GM18507 (cell line): Measurements from ENCODE around the gene PAPOLB.
"Not testable (repeated sequence)": the region's sequence is repeated elsewhere in the genome, so short reads cannot be mapped to it uniquely, and the experiment has no call there.

ENCODE experiments used
- DNase-seq: peaks from one replicate; pipeline ENCODE4 v3.0.0; 2011; ENCODE audit warnings: low read depth; ENCODE audit not compliant: insufficient read length; ENCODE audit errors: extremely low spot score
- FAIRE-seq: peaks from 2 replicates; lab custom pipeline; 2011; peaks lifted over from hg19 to GRCh38; lab: Jason Lieb, UNC

PAPOLB gene

DNA sequence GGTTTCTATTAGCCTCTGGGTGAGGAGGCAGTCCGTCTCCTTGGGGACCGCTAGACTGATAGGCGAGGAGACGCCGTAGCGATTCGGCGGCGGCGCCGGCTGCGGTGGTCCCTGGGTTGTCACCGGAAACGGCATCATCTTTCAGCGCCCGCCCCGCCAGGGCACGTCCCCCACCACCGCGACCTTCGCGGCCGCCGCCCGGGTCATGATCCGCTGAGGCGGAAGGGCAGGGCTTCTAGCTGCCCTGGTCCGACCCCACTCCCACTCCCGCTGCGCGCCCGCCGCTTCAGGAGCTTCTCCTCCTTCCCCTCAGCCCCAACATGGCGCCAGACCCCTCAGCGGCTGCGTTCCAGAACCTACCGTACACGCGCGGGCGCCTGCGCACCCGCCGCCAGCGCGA is at the start of gene PAPOLB:
Gene PAPOLB (minus strand): TSS at position 358 of the 400 bp plus-strand sequence. CDS start 220 bp downstream, at position 138.
- no peak for FAIRE-seq
- DNase-seq, result no peak

GRCh38 chr7:4911111-4911828 is 49.4 kb upstream of the PAPOLB start:
- FAIRE-seq (no peak), DNase-seq (no peak)

GRCh38 chr7:4906682-4907081 is 44.9 kb upstream of the PAPOLB start:
- DNase-seq (no peak), FAIRE-seq (no peak)

DNA sequence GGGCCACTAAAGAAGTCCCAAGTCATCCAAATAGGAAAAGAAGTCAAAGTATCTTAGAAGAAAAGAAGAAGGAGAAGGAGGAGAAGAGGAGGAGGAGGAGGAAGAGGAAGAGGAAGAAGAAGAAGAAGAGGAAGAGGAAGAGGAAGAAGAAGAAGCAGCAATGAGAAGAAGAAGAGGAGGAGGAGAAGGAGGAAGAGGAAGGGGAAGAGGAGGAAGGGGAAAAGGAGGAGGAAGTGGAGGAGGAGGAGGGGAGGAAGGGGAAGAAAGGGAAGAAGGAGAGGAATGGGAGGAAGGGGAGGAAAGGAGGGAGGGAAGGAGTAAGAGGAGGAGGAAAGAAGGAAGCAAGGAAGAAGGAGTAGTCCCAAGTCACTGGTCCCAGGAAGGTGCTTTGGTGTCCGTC is 43.3 kb upstream of the PAPOLB start:
- FAIRE-seq (no peak), DNase-seq (no peak)

GRCh38 chr7:4904346-4904745 is 42.5 kb upstream of the PAPOLB start:
- DNase-seq (no peak), FAIRE-seq (no peak)

DNA sequence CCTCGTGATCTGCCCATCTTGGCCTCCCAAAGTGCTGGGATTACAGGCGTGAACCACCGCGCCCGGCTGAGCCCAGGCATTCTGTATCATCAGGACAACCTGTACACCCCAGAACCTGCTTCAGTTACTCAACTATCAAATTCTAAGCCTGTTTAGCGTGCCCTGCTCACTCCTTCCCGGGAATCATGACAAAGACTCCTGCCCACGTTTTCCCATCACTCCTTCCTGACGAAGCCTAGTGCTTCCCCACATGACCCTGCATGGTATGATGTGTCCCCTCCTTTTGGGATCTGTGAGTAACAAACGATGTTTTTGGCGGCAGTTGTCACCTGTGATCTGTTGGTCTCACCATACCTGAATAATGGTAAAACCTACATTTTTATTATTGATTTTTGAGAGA is 33.9 kb upstream of the PAPOLB start:
- FAIRE-seq, result no peak
- no peak for DNase-seq

DNA sequence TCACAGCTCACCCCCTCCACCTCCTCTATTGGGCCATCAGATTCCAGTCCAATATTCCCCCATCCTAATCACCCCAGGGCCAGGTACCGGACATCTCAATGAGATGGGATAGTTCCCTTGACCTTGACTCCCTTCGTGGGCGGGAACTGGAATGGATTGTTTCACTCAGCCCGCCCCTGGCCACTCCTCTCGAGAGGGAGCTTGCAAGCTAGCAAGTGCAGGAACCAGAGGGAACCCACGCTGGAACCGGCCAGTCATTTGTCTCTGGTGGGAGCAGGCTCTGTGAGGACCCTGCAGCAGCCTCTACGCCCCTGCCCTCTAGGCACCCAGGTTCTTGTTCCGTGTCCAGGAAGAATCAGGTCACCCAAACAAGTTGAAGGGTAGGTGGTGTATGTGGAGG is 32.7 kb upstream of the PAPOLB start:
- FAIRE-seq, result no peak
- no peak for DNase-seq

- FAIRE-seq, result no peak
- DNase-seq, result no peak
Measured at GRCh38 chr7:4893929-4894475, 32.2 kb upstream of the PAPOLB start.

GRCh38 chr7:4893188-4893587 is 31.4 kb upstream of the PAPOLB start:
- not testable (repeated sequence) for DNase-seq, FAIRE-seq

- not testable (repeated sequence) for FAIRE-seq, DNase-seq
Measured at GRCh38 chr7:4891522-4891921, 29.7 kb upstream of the PAPOLB start.

DNA sequence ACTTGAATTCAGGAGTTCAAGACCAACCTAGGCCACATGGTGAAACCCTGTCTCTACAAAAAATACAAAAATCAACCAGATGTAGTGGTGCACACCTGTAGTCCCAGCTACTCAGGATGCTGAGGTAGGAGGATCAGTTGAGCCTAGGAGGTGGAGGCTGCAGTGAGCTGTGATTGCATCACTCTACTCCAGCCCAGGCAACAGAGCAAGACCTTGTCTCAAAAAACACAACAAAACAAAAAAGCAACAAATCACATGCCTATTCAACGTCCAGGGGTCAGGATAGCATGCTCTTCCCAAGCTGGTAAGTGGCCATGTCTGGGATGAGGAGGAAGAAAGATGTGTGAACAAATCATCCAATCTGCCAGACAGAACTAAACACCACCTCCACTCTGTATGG is 27.9 kb upstream of the PAPOLB start:
- FAIRE-seq, result no peak
- DNase-seq, result no peak

GRCh38 chr7:4888161-4888560 is 26.3 kb upstream of the PAPOLB start:
- no peak for FAIRE-seq
- DNase-seq, result no peak

- FAIRE-seq (no peak), DNase-seq (no peak)
Measured at GRCh38 chr7:4886671-4887070, 24.8 kb upstream of the PAPOLB start.

DNA sequence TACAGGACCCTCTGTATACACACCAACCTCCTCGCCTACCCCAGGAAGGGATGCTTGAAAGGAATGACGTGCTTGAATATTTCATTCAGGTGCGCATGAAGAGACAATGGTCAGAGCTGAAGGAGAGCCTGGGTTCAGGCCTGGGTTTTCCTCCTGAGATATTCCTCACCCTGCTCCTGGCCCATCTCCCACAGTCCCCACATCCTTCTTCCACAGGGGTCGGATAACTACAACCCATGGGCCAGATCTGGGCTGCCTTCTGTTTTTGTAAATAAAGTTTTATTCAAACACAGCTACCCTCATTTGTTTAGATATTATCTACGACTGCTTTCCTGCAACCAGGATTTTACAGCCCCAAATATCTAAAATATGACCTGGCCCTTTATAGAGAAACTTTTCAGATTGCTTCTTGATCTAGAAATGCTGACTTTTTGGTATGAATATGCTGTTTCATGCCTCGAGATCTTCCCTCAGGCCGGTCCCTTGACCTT is 23.5 kb upstream of the PAPOLB start:
- FAIRE-seq (no peak), DNase-seq (no peak)

DNA sequence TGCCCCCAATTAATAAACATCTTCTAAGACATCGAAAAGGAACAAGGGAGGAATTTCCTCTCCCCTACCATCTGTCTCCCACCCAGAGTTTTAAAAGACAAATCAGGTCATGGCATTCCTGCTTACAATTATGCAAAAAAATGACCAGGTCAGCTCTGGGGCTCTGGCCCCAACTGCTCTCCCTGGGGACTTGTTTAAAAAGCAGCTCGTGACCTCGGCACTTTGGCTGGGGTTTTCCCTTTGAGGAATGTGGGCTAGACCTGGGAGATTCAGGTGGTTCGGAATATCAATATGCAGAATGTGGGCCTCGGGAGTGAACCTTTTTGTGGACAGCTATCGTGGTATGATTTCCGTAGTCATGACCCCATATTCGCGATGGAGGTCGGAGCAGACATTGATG is 22.3 kb upstream of the PAPOLB start:
- FAIRE-seq (no peak), DNase-seq (no peak)

DNA sequence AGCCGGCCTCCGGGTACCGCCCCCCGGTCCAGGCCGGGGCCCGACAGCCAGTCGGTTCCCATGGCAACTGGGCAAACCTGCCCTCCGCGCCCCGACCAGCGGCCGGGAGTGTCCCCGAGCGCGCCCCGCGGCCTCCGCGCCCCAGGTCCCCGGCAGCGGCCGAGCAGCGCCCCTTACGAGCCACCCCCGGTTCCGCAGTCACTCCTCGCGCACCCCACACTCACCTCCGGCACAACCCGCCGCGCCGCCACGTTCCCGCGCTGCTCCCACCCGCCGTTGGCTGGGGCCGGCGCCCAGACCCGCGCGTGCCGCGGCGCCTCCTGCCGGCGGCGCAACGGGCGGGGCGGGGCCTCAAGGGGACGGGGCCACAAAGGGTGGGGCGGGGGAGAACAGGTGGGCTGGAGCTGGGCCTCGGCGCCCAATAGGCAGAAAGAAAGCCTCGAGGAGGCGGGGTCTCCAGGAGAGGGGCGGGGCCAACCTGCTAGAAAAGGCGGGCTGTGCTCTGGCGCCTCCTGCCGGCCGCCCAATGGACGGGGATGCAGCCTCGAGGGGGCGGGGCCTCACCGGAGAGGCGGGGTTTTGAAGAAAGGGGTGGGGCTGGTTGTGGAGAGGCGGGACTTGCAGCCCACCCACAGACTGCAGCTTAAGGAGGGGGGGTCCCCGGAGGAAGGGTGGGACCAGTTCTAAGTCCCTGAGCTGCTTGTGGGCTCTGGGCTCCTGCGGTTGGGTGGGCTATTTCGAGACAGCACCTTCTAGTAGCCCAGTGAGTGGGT is 21.7 kb upstream of the PAPOLB start, which contains the start of gene RADIL:
Gene RADIL (minus strand): TSS at position 345 of the 773 bp plus-strand sequence. CDS start 5,577 bp downstream, outside the sequence.
- DNase-seq (peak; percentile 73), FAIRE-seq (no peak)

GRCh38 chr7:4883033-4883371 is 21.2 kb upstream of the PAPOLB start:
- FAIRE-seq, result no peak
- DNase-seq, result no peak

DNA sequence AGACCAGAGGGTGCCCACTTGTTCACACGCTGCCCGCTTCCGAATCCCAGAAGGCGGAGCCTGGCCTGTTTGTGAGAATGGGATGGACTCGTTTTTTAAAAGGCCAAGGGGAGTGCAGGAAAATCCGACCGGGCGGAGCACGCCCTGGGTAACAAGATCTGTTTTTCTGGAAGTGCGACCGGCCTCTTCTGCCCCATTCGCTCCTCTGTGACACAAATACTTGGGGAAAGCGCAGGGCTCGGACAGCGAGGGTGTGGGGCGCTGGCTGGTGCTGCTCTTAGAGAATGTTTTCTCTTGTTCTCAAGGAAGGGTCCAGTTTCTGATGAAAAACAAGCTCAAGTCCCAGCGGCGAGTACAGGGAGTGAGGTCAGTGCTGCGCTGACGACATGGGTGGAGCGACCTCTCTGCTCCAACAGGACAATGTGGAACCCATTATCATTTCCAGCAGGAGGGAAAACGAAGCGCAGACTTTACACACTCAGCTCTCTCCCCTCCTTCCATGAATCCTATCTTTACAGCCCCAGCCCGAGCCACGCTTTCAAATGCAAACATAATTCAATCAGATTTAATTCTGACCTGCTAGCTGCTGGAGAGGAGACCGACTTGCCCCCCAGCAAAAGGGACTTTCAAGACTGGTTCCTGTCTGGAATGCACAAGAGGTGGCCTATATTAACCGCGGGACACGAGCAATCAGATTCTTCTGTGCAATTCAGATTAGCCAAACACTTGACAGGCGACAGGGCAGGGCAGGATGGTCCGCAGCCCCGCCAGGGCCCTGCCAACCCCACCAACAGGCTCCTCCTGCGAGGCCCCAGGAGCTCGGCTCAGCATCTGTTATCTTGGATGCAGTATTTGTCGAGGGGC is 20.6 kb upstream of the PAPOLB start:
- no peak for FAIRE-seq
- DNase-seq, result no peak

DNA sequence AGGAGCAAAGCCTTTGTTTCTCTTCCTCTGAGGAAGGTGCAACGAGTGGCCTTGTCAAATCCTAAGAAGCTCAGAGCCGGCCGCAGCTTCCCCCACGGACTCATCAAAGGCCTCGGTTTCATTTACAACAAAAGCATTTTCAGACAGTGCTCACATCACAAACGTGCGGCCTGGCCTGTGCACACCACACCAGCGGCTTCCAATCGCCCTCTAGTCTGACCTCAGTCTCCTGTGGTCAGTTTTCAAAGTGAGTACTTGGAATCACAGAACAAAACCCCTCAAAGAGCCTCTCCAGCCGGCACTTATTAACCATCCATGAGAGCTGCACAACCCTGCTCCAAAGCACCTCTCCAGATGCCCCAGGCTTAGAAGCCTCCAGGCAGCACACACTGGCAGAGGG is 18.4 kb upstream of the PAPOLB start:
- DNase-seq, result no peak

More for the DNA sequence above, 18.4 kb upstream of the PAPOLB start:
- FAIRE-seq, result no peak
